Epidermal melanocyte (primary cell): ENCODE results near the gene EMX1.
"Not testable (repeated sequence)": the region's sequence is repeated elsewhere in the genome, so short reads cannot be mapped to it uniquely, and the experiment has no call there.

ENCODE experiments used
- DNase-seq: peaks from one replicate; pipeline ENCODE4 v3.0.0; 2011; ENCODE audit warnings: low spot score; ENCODE audit not compliant: insufficient read length

EMX1 gene

GRCh38 chr2:72900191-72900825, 17.0 kb upstream of the EMX1 start:
- DNase-seq: no peak

GRCh38 chr2:72901426-72901825, 15.9 kb upstream of the EMX1 start:
- DNase-seq: no peak

DNA sequence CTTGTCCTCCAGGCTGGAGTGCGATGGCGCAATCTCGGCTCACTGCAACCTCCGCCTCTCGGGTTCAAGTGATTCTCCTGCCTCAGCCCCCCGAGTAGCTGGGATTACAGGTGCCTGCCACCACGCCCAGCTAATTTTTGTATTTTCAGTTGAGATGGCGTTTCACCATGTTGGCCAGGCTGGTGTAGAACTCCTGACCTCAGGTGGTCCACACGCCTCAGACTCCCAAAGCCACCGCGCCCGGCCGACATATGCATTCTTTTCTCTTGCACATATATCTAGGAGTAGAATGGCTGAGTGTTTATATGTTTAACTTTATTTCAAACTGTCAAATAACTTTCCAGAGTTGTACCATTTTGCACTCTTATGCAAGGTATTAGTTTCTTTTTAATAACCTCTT, 9.9 kb upstream of the EMX1 start:
- DNase-seq: not testable (repeated sequence)

DNA sequence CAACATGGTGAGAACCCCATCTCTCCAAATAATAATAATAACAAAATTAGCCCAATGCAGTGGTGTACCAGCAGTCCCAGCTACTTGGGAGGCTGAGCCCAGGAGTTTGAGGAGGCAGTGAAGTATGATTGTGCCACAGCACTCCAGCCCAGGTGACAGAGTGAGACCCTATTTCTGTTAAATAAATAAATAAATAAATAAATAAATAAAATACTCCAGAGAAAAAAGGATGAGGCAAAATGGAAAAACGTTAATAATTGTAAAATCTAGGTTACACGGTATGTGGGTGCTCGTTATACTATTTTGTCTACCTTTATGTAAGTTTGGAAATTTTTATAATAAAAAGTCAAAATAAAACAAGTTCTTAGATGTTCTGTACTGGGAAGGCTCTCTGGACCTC, 8.6 kb upstream of the EMX1 start:
- DNase-seq: no peak

GRCh38 chr2:72911256-72911655, 6.1 kb upstream of the EMX1 start:
- DNase-seq: no peak

DNA sequence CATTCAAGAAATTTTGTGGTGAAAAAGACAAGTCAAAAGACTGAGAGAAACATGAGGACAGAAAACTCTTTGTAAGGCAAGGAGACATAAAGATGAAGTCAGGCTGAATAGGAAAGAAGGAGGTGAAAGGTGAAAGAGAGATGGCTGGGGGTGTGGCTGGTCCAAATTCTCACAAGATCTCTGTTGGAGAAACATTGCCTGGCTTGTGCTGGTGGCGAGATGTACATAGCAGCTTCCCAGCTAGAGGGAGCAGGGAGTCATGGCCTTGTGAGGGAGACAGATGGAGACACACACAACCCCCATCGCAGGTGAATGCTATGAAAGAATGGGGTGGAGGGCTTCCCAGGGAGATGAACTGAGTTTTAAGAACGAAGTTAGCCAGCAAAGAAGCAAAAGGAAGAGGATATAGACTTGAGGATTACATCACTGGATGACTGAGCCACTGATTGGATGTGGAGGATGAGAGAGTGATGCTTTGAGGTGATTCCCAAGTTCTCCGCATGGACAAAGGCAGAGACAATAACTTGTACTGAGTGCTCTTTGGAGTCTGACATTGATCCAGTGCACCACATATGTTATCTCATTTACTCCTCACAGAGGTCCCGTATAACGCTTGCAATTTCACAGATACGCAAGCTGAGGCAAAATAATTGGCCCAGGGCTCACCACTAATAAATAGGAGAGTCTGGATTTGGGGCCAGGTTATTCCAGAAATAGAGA, 3.7 kb upstream of the EMX1 start:
- no peak for DNase-seq

DNA sequence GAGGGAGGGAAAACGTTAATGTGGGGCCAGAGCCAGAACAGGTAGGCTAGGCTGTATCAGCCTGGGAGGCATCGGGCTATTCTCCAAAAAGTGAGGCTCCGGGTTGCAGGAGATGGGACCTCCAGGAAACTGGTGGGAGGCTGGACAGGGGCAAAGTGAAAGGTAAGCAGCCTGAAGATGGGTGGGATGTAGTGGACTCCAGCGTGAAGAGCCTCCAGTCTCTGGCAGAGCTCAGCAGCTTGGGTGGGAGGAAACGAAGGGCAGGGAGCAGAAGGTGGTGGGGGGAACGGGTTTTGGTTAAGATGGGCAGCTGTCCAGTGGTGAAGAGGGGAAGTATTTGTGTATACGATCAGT, 3.1 kb upstream of the EMX1 start:
- no peak for DNase-seq

- DNase-seq: no peak
Measured at GRCh38 chr2:72914589-72915319, 2.6 kb upstream of the EMX1 start.

- DNase-seq: no peak
Measured at GRCh38 chr2:72915320-72915906, 1.9 kb upstream of the EMX1 start.

- DNase-seq: no peak
Measured at GRCh38 chr2:72915907-72916742, 1.2 kb upstream of the EMX1 start.

DNA sequence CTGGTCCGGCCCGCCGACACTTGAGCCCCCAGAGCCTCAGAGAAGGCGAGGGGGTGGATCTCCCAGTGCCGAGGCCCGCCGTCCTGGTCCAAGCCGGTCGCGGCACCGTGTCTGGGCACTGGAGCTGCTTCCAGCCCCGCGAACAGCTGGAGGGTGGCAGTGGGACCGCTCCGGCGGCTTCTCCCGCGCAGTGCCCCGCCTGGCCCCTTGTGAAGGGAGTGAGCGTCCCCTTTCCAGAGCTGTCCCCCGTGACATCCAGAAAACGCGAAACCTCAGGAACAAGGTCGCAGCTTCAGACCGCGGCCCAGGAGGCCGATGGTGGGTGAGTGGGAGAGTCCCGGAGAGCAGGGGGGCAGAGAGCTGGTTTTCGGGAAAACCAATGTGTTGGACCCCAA, 579 bp upstream of the EMX1 start:
- DNase-seq: no peak

DNA sequence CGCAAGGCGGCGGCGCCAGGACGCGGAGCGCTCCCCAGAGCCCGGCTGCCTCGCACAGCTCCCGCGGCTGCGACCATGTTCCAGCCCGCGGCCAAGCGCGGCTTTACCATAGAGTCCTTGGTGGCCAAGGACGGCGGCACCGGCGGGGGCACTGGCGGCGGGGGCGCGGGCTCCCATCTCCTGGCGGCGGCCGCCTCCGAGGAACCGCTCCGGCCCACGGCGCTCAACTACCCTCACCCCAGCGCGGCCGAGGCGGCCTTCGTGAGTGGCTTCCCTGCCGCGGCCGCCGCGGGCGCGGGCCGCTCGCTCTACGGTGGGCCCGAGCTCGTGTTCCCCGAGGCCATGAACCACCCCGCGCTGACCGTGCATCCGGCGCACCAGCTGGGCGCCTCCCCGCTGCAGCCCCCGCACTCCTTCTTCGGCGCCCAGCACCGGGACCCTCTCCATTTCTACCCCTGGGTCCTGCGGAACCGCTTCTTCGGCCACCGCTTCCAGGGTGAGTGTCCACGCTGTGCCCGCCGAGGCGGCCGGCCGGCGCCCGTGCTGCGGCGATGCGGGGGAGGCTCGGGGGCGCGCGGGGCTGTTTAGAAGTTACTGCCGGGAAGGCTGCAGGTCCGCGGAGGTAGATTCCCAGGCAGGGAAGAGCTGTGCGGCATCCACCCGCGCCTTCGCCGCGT, 696 bp downstream of the EMX1 start:
- no peak for DNase-seq

DNA sequence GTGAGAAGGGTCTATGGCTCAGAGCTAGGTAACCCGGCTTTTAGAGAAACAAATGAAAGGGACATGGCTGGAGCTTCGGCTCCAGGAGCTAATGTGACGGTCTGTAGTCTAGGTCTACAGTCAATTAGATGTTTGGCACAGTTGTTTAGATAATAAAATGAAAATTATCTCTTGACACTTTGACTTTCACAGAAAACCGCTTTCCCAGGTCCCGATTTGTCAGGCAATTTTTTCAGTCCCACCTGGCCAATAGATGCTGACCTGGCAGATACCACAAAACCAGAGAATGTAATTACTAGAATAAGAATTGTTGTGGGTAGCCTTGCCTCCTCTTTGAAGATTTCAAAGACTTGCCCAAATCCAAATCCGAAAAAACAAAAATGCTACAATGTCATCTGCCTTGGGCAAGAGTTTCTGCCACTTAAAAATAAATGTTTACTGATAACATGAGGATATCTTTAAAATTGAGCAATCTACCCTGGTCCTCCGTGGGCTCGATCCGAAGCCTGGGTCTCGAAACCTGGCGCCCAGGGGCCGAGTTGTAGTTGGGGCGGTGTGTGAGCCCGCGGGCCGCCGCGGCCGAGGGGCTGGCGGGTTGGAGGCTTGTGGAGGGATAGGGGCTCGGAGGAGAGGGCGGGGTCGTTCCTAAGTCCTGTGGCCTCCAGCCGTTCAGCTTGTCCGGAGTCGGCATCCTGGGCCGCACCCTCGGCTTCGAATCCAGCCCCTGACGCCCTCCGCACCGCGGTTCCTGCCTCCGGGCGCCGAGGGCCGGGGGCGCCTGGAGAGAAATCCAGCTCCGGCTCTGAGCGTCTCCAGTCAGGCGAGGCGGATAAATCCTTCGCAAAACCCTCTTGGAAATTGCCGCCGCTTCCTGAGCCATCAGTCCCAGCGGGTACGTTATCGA, 2.3 kb downstream of the EMX1 start:
- DNase-seq: no peak

- no peak for DNase-seq
Measured at GRCh38 chr2:72920318-72921087, 3.2 kb downstream of the EMX1 start.

GRCh38 chr2:72921088-72921851, 4.0 kb downstream of the EMX1 start:
- DNase-seq: no peak

GRCh38 chr2:72921853-72922252, 4.5 kb downstream of the EMX1 start:
- no peak for DNase-seq

GRCh38 chr2:72923833-72924352, 6.6 kb downstream of the EMX1 start:
- DNase-seq: no peak
